WI38 (cell line): Measurements from ENCODE around the gene MACROD2.

ENCODE experiments used
- H3K4me3 ChIP-seq: 2 replicates; pipeline ENCODE4 v1.5.1; 2011; ENCODE audit warnings: low read depth, mild to moderate bottlenecking, control low read depth, low read length
- TF ChIP-seq, protein P1 (sequence below): IDR thresholded peaks from 2 replicates; pipeline ENCODE4 v1.5.1; 2012; ENCODE audit warnings: low read depth, mild to moderate bottlenecking, control low read depth, low read length

The MACROD2 gene

GRCh38 chr20:15081261-15081660 lies 1085.9 kb downstream of the MACROD2 start:
- H3K4me3 ChIP-seq: no peak overlapping the region
- TF ChIP-seq, protein P1, sequence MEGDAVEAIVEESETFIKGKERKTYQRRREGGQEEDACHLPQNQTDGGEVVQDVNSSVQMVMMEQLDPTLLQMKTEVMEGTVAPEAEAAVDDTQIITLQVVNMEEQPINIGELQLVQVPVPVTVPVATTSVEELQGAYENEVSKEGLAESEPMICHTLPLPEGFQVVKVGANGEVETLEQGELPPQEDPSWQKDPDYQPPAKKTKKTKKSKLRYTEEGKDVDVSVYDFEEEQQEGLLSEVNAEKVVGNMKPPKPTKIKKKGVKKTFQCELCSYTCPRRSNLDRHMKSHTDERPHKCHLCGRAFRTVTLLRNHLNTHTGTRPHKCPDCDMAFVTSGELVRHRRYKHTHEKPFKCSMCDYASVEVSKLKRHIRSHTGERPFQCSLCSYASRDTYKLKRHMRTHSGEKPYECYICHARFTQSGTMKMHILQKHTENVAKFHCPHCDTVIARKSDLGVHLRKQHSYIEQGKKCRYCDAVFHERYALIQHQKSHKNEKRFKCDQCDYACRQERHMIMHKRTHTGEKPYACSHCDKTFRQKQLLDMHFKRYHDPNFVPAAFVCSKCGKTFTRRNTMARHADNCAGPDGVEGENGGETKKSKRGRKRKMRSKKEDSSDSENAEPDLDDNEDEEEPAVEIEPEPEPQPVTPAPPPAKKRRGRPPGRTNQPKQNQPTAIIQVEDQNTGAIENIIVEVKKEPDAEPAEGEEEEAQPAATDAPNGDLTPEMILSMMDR: no peak

DNA sequence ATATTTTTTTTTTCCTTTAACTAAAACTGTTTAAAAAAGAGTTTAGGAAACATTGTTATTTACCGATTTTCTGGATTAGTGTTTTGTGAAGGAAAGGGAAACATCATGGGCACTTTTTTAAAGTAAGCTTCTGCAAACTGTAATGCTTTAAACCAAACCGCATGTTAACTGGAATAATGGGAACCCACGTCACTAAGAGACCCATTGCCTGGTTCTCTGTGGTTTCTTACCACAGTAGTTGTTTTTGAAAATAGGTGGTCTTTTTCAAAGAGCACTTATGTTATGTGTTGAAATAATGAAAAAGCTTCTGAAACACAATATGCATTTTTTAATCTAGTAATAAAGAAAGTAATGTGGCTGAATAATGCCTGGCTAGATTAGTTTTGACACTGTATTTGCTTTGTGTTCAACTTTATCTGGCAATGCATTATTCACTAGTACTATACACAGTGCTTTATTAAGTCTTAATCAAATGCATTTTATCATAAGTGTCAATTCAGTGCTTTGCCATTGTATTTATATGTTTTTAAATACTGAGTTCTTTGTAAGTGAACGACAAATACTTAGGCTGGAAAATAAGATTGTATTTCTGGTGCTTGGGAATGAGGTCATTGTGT lies 1096.2 kb downstream of the MACROD2 start:
- no peak overlapping the region for H3K4me3 ChIP-seq
- TF ChIP-seq, protein P1: no peak

GRCh38 chr20:15098351-15098750 lies 1103.0 kb downstream of the MACROD2 start:
- no peak overlapping the region for H3K4me3 ChIP-seq
- TF ChIP-seq, protein P1: no peak

- TF ChIP-seq, protein P1: no peak
- H3K4me3 ChIP-seq: no peak overlapping the region
Measured at GRCh38 chr20:15099130-15099529, 1103.8 kb downstream of the MACROD2 start.

- H3K4me3 ChIP-seq: no peak overlapping the region
- TF ChIP-seq, protein P1: no peak
Measured at GRCh38 chr20:15100506-15101160, 1105.3 kb downstream of the MACROD2 start.

DNA sequence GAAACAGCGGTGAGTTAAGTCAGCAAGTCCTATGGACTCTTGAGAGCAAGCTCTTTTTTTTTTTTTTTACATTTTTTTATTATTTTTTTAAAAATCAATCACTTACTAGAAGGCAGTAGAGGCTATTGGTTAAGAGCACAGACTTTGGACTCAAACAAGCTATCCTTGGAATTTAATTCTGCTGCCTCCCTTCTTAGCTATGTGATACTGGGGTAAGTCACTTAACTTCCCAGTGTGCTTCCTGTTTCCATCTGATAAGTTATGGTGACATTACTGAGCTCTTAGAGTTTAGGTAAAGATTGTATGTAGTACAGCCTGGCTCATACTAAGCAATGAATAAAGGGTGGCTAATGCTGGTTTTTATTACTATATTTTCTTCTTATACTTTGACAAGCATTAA lies 1112.6 kb downstream of the MACROD2 start:
- TF ChIP-seq, protein P1: no peak

DNA sequence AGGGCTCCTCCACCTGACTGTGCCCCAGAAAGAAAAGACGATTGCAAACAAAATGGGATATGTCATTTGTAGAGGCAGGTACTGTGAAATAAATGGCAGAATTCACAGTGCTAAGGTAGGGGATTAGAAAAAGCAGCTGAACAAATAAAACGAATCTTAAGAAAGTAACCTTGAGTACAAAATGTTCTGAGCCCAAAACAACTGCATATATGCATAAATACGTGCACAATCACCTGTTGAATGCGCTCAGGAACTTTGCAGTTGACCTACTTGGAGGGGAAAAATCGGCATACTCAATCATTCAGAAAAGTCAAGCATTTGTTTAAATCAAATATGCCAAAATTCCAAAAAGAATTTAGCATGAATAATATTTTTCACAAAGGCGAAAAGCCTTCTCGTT lies 1114.2 kb downstream of the MACROD2 start:
- TF ChIP-seq, protein P1: no peak
- no peak overlapping the region for H3K4me3 ChIP-seq

More for the DNA sequence above, 1112.6 kb downstream of the MACROD2 start:
- H3K4me3 ChIP-seq: no peak overlapping the region
